CD4-positive, alpha-beta T cell treated with Interleukin-17A for 4 hours (primary cell): ENCODE data around the gene TMEM98.
"Not testable (repeated sequence)": the region's sequence is repeated elsewhere in the genome, so short reads cannot be mapped to it uniquely, and the experiment has no call there.

ENCODE experiments used
- DNase-seq: peaks from one replicate; pipeline ENCODE4 v3.0.0-alpha.2; 2020; ENCODE audit warnings: mixed read lengths

The TMEM98 gene

GRCh38 chr17:32987868-32988267, 59.9 kb downstream of the TMEM98 start:
- not testable (repeated sequence) for DNase-seq

- DNase-seq = no peak
These were observed 60.6 kb downstream of the TMEM98 start for GRCh38 chr17:32988481-32989101.

GRCh38 chr17:32992321-32993033, 64.5 kb downstream of the TMEM98 start:
- no peak for DNase-seq

- no peak for DNase-seq
These were observed 66.0 kb downstream of the TMEM98 start for GRCh38 chr17:32993977-32994376.
